Sigmoid colon (tissue), 7 donors: Measurements from ENCODE around the gene PRTN3. TPM values are rescaled to one million over a fixed set of nuclear protein-coding genes. Genes with fewer than 3 reads are reported as not detected.

Experiments used
- DNase-seq: peaks from one replicate; pipeline ENCODE4 v3.0.0-alpha.2; 2019
- H3K27ac ChIP-seq, 4 donors: fragments of 200-600 bp; sonication (generic); one replicate each; pipeline ENCODE4 v1.5.1; 2016 to 2019; ENCODE audit warnings: mild to moderate bottlenecking in 1 of 4
- H3K27me3 ChIP-seq, 3 donors: fragments of 200-600 bp; sonication (generic); one replicate each; pipeline ENCODE4 v1.5.1; 2019; ENCODE audit warnings: mild to moderate bottlenecking in 1 of 3
- H3K36me3 ChIP-seq, 4 donors: fragments of 200-600 bp; sonication (generic); one replicate each; pipeline ENCODE4 v1.5.1; 2016 to 2019
- H3K4me1 ChIP-seq, 4 donors: fragments of 200-600 bp; sonication (generic); one replicate each; pipeline ENCODE4 v1.5.1; 2017 to 2019
- H3K4me3 ChIP-seq, 4 donors: fragments of 200-600 bp; sonication (generic); one replicate each; pipeline ENCODE4 v1.5.1; 2017 to 2019; ENCODE audit warnings: mild to moderate bottlenecking in 2 of 4, moderate library complexity in 1 of 4
- H3K9me3 ChIP-seq, 4 donors: fragments of 200-600 bp in 3 of 4; sonication (generic) in 3 of 4; one replicate each; pipeline versions ENCODE4 v1.5.1 to v1.6.1; 2013 to 2019
- CTCF ChIP-seq, 4 experiments: fragments of 450-650 bp in 3 of 4; fragments of 200-600 bp in 1 of 4; IDR thresholded peaks; one replicate each; pipeline ENCODE4 v1.5.1; 2016 to 2019; ENCODE audit warnings: antibody characterized with exemption in 4 of 4, mild to moderate bottlenecking in 3 of 4, moderate library complexity in 2 of 4
- EP300 ChIP-seq, 4 donors: sonication (generic); formaldehyde crosslinking; IDR thresholded peaks; one replicate each; pipeline ENCODE4 v1.6.1; 2017; ENCODE audit warnings: antibody characterized with exemption in 4 of 4
- POLR2A ChIP-seq, 2 donors: fragments of 450-650 bp; IDR thresholded peaks; one replicate each; pipeline ENCODE4 v1.6.1; 2016; ENCODE audit warnings: antibody characterized with exemption in 2 of 2, mild to moderate bottlenecking in 2 of 2, moderate library complexity in 2 of 2
- POLR2AphosphoS5 ChIP-seq, 4 donors: sonication (generic); formaldehyde crosslinking; IDR thresholded peaks; one replicate each; pipeline ENCODE4 v1.6.1; 2017; ENCODE audit warnings: antibody characterized with exemption in 4 of 4
- WGBS, 2 donors: extraction: QIAGEN DNeasy Blood & Tissue Kit; methylation state at CpG; one replicate each; pipeline ENCODE4 v1.1.7; 2013; 5-methylcytosine and 5-hydroxymethylcytosine counted together
- intact Hi-C: fragments of 100-400 bp; cut with DNase I; formaldehyde crosslinking; loops from one replicate; pipeline ENCODE4 v1.15.1; 2023
- polyA plus RNA-seq, 3 donors: library from polyadenylated mRNA; stranded (reverse); fragments of 200-250 nt; gene quantifications; one replicate each; pipeline ENCODE4 v1.2.3, GENCODE V29; 2013
- total RNA-seq, 4 donors: library from RNA; depleted of rRNA; stranded (reverse); fragments of >200 nt; gene quantifications; one replicate each; pipeline ENCODE4 v1.1.0, GENCODE V29; 2016
- donor health status: healthy with polysubstance abuse.
- donor health status: Bipolar disorder and iron deficiency.
- donor health status: healthy.

PRTN3 gene
- total and polyA plus RNA-seq, 7 donors, result not detected

GRCh38 chr19:821231-821824, 19.5 kb upstream of the PRTN3 start:
- DNase-seq, result no peak
- peaks cover 0 to 16% (median 15%) of the 10 kb centered on the region in 4 donors for H3K4me1 ChIP-seq
- H3K36me3 ChIP-seq, result no peaks in the 10 kb centered on the region
- WGBS, 2 donors, result 3% methylated on average over 64 of the region's 64 CpGs
- intact Hi-C loops, result no loop called here
- H3K27me3 ChIP-seq, result peaks cover 22 to 36% (median 33%) of the 10 kb centered on the region in 3 donors
- no peak overlapping the region for H3K27ac ChIP-seq
- no peak for TF ChIP-seq CTCF (IDR thresholded peaks at IDR 0.05)
- no peak for TF ChIP-seq EP300 (IDR thresholded peaks at IDR 0.05)
- H3K9me3 ChIP-seq, result no peaks in the 10 kb centered on the region
- peak overlapping the region; percentile 6 to 47 (median 34) for H3K4me3 ChIP-seq

GRCh38 chr19:821825-822503, 18.8 kb upstream of the PRTN3 start, which contains the start of gene PLPPR3:
Gene PLPPR3, minus strand, starts transcription at chr19:821955. Its CDS starts 396 bp downstream, at chr19:821559.
- Histone ChIP-seq H3K4me1 (peaks cover 0 to 16% (median 15%) of the 10 kb centered on the region in 4 donors), H3K27me3 (peaks cover 22 to 36% (median 33%) of the 10 kb centered on the region in 3 donors), H3K36me3 (no peaks in the 10 kb centered on the region), H3K4me3 (peak within 1 kb of the TSS; percentile 6 to 47 (median 34)), H3K9me3 (no peaks in the 10 kb centered on the region), H3K27ac (no peak within 1 kb of the TSS)
- intact Hi-C loops, result no loop called here
- WGBS, 2 donors, result 1 to 2% methylated on average over 86 of the region's 86 CpGs
- DNase-seq, result no peak
- TF ChIP-seq CTCF (IDR thresholded peaks at IDR 0.05) (no peak), POLR2A (IDR thresholded peaks at IDR 0.05) (no peak), POLR2AphosphoS5 (IDR thresholded peaks at IDR 0.05) (no peak), EP300 (IDR thresholded peaks at IDR 0.05) (no peak)

- WGBS, 2 donors, result 21 to 52% methylated on average over 12 of the region's 12 CpGs
- TF ChIP-seq POLR2AphosphoS5 (IDR thresholded peaks at IDR 0.05) (no peak), EP300 (IDR thresholded peaks at IDR 0.05) (no peak), POLR2A (IDR thresholded peaks at IDR 0.05) (no peak), CTCF (IDR thresholded peaks at IDR 0.05) (no peak)
- Histone ChIP-seq H3K4me1 (peaks cover 0 to 16% (median 15%) of the 10 kb centered on the region in 4 donors), H3K36me3 (no peaks in the 10 kb centered on the region), H3K27ac (no peak overlapping the region), H3K4me3 (no peak overlapping the region), H3K27me3 (peaks cover 27 to 49% (median 33%) of the 10 kb centered on the region in 3 donors), H3K9me3 (no peaks in the 10 kb centered on the region)
- intact Hi-C loops, result no loop called here
- DNase-seq, result no peak
These were observed 17.2 kb upstream of the PRTN3 start for GRCh38 chr19:823565-824121.

GRCh38 chr19:824885-825284, 15.9 kb upstream of the PRTN3 start:
- no peaks in the 10 kb centered on the region for H3K36me3 ChIP-seq
- 74 to 75% methylated on average over 15 of the region's 15 CpGs for WGBS, 2 donors
- no peak for DNase-seq
- no peak for TF ChIP-seq EP300 (IDR thresholded peaks at IDR 0.05)
- no peak for TF ChIP-seq POLR2A (IDR thresholded peaks at IDR 0.05)
- TF ChIP-seq POLR2AphosphoS5 (IDR thresholded peaks at IDR 0.05), result no peak
- no peak for TF ChIP-seq CTCF (IDR thresholded peaks at IDR 0.05)
- H3K4me3 ChIP-seq, result no peak overlapping the region
- H3K4me1 ChIP-seq, result peaks cover 0 to 16% (median 15%) of the 10 kb centered on the region in 4 donors
- intact Hi-C loops, result no loop called here
- H3K27ac ChIP-seq, result no peak overlapping the region
- H3K9me3 ChIP-seq, result no peaks in the 10 kb centered on the region
- H3K27me3 ChIP-seq, result peaks cover 27 to 57% (median 40%) of the 10 kb centered on the region in 3 donors
